ENCODE results near the gene ROR1.

The ROR1 gene

GRCh38 chr1:63859480-63860275, 85.9 kb downstream of the ROR1 start:
- no peak for DNase-seq (ENCODE audit: low spot score)

DNA sequence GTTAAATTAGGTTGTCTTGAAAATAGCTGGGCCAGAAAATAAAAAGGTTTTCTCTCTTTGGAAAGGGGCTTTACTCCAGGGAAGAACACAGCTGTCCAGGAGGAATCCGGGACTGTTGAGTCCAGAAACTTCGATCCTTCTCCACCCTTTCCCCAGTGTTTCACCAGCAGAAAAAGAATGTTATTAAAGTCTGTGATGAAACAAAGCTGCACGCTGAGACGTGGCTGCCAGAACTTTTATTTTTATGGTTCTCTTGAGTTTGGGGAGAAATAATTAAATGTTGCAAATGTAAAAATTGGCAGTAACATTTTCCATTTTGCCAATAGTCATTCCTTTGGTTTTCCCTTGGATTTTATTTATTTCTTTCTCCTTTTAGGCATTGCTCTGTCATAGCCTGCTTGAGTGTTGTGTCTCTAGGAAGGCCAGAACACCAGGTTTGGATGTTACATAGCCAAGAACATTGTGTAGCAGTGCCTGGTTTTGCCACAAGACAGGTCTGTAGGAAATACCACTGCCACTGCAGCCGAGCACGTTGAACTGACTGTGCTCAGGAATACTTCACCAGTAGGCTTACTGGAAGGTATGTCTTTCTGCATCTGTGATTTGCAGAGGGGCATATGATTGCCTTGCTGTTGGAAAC, 87.4 kb downstream of the ROR1 start:
- DNase-seq (ENCODE audit: low spot score), result no peak

DNA sequence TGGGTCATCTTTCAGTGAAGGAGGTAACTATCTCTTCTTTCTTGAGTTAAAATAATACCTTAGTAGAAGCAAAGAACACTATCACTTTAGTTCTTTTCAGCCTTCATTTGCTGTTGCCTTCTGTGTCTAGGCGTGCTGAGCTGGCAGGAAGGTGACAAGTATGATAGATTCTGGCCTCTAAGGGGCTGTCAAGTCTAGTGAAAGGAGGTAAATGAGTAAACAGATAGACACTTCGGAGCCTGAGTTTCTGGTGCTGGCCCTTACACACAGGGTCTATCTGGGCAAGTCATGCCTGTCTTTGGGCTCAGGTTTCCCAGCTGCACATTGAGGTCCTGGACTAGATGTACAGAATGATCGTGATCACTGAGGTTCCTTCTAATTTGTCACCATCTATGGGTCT, 89.3 kb downstream of the ROR1 start:
- no peak for DNase-seq (ENCODE audit: low spot score)

- DNase-seq (ENCODE audit: low spot score), result no peak
Observed at GRCh38 chr1:63864224-63864641, 90.4 kb downstream of the ROR1 start.

DNA sequence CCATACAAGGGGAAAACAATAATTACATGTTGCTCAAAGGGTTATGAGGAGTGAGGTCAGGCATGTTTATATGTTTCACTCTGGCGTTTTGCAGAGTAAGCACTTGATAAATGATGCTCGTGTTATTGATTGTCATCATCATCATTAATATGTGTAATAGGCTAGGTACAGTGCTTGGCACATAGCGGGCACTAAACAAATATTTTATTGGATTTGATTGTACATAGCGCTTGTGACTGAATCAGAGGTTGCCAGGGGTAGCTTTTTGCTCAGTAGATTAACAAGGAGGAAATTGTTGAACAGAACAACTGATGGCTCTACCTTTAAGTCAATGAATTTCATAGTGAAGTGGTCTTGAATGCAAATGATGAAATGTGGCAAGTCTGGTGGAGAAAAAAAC, 91.7 kb downstream of the ROR1 start:
- no peak for DNase-seq (ENCODE audit: low spot score)

DNA sequence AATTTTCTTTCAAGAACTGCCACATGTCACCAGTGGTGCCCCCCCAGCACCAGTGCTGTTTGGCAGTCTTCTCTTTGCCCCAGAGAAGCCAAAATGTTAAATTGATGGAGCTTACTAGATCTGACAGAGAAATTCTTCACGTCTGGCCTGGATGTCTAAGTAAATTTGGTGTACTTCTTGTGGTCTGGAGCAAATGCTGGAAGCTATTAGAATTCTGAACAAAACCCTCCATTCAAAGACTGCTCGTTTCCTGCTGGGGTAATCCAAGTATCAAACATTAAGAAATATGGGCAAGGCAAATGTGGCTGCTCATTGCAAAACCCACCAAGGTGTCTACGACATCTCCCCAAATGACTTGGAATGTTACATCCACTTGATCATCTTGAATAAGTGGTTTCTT, 92.3 kb downstream of the ROR1 start:
- no peak for DNase-seq (ENCODE audit: low spot score)

DNA sequence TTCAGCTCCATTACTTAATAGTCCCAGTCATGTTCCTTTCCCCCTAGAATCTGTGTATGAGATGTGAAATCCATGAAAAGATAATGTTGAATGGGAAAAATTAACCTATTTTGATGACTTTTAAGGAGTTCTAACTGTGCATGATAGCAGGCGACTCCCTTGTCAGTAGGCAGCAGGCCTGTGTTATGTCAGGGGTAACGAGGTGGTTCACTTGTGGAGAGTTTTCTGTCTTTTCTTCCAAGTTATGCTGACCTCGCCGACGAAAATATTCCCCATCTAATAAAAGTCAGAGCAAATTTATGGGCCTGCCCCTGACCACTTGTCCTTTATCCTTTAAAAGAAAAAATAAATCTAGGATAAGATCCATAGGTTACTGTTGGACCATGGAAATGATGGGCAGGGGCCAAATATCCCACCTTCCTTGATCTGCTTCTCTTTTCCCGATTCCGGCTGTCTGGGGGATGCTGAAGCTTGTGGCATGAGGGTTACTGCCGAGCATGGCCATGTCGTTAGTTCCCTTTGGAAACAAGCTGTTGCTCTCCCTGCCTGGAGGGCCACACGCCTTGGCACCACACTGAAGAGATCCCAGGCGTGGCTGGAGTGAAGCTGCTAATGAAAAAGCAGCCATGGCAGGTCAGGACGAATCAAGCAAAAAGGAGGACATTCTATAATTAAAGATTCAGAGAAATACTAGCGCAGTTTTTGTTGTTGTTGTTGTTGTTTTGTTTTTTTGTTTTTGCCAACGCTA, 93.8 kb downstream of the ROR1 start:
- no peak for DNase-seq (ENCODE audit: low spot score)

DNA sequence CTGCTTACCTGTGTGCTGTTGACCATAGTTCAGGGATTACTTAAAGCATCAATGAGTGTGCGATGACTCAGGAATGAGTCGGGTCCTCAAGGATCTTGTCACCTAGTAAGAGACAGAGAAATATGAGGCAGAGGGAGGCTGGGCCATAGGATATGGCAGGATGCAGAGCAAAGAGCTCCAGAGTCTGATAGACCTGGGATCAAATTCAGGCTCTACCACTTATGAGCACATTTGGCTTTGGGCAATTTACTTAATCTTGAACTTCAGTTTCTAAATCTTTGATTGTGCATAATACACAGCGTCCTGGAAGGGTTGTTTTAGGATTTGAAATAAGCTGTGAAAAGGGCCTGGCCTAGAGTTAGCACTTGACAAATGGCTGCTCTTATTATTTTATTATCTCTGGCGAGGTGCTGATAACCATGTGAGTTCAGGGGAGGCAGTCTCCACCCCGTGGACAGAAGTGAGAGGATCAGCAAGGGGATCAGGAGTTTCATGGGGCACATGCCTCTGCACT, 94.5 kb downstream of the ROR1 start:
- no peak for DNase-seq (ENCODE audit: low spot score)

DNA sequence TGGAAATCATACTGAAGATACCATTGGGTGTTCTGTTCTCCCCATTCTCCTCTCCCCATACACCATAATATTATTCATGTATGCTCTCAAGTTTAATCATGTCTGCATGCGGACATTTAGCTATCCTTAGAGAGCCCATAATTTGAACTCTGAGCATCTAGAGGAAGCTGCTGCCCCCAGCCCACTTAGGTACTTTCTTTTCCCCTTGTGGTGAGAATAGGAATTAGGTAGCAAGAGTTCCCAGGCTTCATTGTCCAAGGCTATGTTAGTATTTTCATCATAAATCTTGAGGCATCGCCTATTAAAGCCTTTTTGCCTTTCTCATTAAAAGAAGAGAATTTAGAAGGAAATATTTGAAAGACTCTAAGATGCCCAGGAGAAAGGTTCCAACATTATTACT, 96.3 kb downstream of the ROR1 start:
- DNase-seq (ENCODE audit: low spot score), result no peak

GRCh38 chr1:63871463-63871862, 97.6 kb downstream of the ROR1 start:
- DNase-seq (ENCODE audit: low spot score), result no peak

GRCh38 chr1:63873751-63874150, 99.9 kb downstream of the ROR1 start:
- DNase-seq (ENCODE audit: low spot score), result no peak

GRCh38 chr1:63874278-63874880, 100.6 kb downstream of the ROR1 start:
- peak; percentile 16 for DNase-seq (ENCODE audit: low spot score)

- no peak for DNase-seq (ENCODE audit: low spot score)
Observed at GRCh38 chr1:63875636-63876035, 101.8 kb downstream of the ROR1 start.

DNA sequence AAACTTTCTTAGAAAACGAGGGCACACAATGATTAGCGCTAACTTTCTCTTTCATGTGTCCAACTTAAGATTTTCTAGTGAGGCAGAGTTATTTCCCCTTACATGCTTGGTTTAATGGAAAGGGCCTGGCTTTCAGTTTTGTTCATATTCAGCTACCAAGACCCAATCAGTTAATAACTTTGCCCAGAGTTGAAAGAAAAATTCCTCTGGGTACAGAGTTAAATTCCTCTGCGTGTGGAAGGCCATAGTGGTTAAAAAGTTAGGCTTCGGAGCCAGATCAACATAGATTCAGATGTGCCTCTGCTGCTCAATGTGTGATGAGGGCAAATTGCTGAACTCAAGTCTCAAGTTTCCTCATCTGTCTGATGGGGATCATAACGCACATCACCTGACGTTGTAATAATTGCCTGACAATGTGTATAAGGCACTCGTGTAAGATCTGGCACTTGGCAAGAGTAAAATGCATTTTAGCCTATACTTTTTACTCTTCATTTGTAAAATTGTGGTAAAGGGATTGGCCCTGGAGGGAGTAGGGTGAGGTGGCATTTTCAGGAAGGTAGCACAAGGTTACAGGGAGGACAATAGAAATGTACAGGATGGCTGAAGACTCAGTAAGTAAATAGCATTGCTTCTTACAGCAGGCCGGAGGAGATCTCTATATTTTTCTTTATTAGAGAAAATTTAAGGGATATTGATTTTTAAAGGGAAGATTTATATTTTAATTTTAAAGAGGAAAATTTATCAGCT, 103.4 kb downstream of the ROR1 start:
- DNase-seq (ENCODE audit: low spot score), result no peak

DNA sequence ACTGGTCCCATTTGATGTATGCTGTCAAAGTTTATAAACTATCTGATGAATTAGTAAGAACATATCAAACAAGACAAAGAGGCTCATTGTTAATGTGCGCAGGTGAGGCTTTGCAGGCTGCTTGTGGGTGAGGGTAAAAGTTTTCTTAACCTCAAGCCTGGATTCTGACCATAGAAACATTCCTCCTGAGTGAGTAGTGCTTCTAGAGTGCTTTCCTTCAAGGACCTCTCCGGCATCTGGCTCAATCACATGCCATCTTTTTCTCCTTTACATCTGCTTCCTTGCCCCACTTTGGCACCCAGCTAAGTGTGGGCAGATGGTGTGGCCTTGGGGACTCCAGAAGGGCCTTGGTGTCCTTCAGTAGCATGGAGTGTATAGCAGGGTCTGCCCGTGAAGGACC, 104.0 kb downstream of the ROR1 start:
- no peak for DNase-seq (ENCODE audit: low spot score)

DNA sequence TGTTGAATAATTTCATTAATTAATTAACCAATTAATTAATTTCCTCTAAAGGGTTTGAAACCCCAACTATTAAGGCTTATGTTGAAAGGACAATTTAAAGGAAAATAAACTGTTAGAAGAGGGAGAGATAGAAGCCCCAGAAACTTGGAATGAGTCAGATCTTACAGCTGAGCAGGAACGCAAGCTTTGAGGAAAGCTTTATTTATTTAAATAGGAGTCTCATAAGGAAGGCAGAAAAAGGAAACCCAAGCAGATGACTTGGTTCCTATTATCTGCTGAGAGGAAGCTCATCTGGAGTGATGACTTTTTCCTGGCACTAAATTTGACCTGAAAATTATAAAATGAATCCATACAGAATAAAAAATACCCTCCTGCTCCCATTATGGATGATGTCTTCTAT, 105.1 kb downstream of the ROR1 start:
- DNase-seq (ENCODE audit: low spot score), result no peak

GRCh38 chr1:63880958-63881576, 107.2 kb downstream of the ROR1 start:
- DNase-seq (ENCODE audit: low spot score), result no peak

DNA sequence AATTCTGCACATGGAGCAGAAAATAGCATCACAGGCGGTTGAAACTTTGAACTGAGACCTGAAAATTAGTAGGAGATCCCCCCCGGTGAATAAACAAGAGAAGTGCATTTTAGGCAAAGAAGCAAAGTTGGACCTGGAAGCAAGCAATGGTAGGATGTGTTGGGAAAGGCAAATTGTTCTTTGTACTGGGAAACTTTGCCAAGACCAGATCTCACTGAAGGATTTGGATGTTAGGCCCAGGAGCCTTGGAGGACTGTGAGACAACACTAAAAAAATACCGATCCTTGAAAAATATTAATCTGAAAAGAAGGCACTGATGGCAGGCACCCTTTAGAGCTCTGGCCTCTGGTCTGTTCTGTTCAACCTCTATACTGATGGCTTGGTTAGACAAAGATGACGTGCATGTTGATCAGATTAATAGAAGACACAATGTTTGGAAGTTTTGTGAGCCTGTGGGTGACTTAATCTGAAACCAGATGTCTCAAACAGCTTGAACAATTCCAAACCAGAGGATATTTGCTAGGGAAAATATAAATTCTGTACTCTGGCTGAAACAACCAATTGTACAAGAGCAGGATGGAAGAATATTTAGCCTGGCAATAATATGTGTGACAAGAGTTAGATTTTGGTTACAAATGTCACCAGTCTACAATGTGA, 108.4 kb downstream of the ROR1 start:
- no peak for DNase-seq (ENCODE audit: low spot score)

DNA sequence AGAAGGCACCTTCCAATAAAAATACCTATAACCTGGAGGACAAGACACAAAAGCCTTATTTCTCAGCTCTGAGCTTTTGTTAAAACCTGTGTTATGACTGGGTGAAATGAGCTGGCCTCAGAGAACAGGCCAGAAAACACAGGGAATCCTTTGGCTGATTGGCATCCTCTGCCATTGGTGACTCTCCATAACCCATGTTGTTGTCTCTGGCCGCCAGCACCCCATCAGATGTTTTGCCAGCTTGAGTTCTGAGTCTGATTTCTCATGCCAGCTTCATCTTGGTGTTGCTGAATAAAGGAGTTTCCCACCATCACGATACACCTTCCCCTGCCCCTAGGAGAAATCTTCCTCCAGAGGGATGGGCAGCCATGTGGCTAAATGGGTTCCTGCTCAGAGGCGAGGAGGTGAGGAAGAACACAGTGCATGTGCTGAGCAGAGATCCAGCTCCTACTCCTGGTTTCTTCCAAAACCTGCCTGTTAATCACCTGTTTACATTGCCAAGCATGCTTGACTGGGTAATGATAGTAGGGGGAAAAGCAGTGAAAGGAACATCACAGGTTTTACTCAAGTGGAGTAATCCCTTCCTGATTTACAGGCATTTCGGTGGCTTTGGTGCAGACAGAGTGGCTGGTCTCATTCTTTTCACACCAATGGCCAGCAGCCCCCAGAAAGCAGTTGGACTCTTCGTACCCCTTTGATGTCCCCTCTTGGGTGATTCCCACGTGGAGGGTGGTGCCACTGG, 109.8 kb downstream of the ROR1 start:
- no peak for DNase-seq (ENCODE audit: low spot score)

- DNase-seq (ENCODE audit: low spot score), result no peak
Observed at GRCh38 chr1:63884486-63884885, 110.7 kb downstream of the ROR1 start.
